Liver (tissue), 9 donors: Measurements from ENCODE around the gene BATF3. TPM values are rescaled to one million over a fixed set of nuclear protein-coding genes. Genes with fewer than 3 reads are reported as not detected.

Source experiments
- DNase-seq: peaks from one replicate; pipeline ENCODE4 v3.0.0-alpha.2; 2017; ENCODE audit warnings: low spot score
- H3K27ac ChIP-seq, 2 donors: one replicate each; pipeline ENCODE4 v1.7.0; 2013; ENCODE audit warnings: inconsistent platforms in 2 of 2, low read length in 2 of 2, control low read depth in 1 of 2, low read depth in 1 of 2, mild to moderate bottlenecking in 1 of 2
- H3K27me3 ChIP-seq, 4 donors: one replicate each; pipeline versions ENCODE4 v1.6.1 to v1.7.0; 2013; ENCODE audit warnings: low read length in 3 of 4, inconsistent platforms in 1 of 4, mild to moderate bottlenecking in 1 of 4, moderate library complexity in 1 of 4; ENCODE audit not compliant: control insufficient read depth in 4 of 4, insufficient read depth in 4 of 4
- H3K36me3 ChIP-seq, 4 donors: one replicate each; pipeline versions ENCODE4 v1.6.1 to v1.7.0; 2013; ENCODE audit warnings: low read length in 3 of 4, mild to moderate bottlenecking in 3 of 4, low read depth in 1 of 4, moderate library complexity in 1 of 4; ENCODE audit not compliant: control insufficient read depth in 4 of 4, insufficient read depth in 3 of 4
- H3K4me1 ChIP-seq, 4 donors: one replicate each; pipeline versions ENCODE4 v1.6.1 to v1.7.0; 2013; ENCODE audit warnings: low read length in 3 of 4, mild to moderate bottlenecking in 3 of 4, moderate library complexity in 1 of 4; ENCODE audit not compliant: control insufficient read depth in 4 of 4, insufficient read depth in 4 of 4
- H3K4me3 ChIP-seq, 3 donors: one replicate each; pipeline versions ENCODE4 v1.6.1 to v1.7.0; 2013; ENCODE audit warnings: low read length in 3 of 3, control low read depth in 1 of 3, low read depth in 1 of 3, mild to moderate bottlenecking in 1 of 3
- H3K9ac ChIP-seq, 2 donors: one replicate each; pipeline ENCODE4 v1.7.0; 2013; ENCODE audit warnings: low read length in 2 of 2, mild to moderate bottlenecking in 2 of 2, moderate library complexity in 2 of 2, control low read depth in 1 of 2, low read depth in 1 of 2
- H3K9me3 ChIP-seq, 4 donors: one replicate each; pipeline versions ENCODE4 v1.6.1 to v1.7.0; 2013; ENCODE audit warnings: low read length in 3 of 4; ENCODE audit not compliant: control insufficient read depth in 4 of 4
- ATF3 ChIP-seq: IDR thresholded peaks from 2 replicates; pipeline ENCODE4 v1.6.1; 2016; ENCODE audit warnings: antibody characterized with exemption
- CTCF ChIP-seq: fragments of 150-350 bp; IDR thresholded peaks from 2 replicates; pipeline ENCODE4 v1.5.1; 2017; ENCODE audit warnings: improper control_type of control experiment, low read depth, low read length; ENCODE audit not compliant: missing input control
- EGR1 ChIP-seq, 2 donors: IDR thresholded peaks; 2 replicates each; pipeline ENCODE4 v1.6.1; 2016 to 2018; ENCODE audit warnings: antibody characterized with exemption in 2 of 2, low read depth in 2 of 2
- FOXA2 ChIP-seq: IDR thresholded peaks from 2 replicates; pipeline ENCODE4 v1.6.1; 2016; ENCODE audit warnings: antibody characterized with exemption
- GABPA ChIP-seq, 2 donors: IDR thresholded peaks in 1 of 2; conservative IDR thresholded peaks in 1 of 2; 2 replicates each; pipeline ENCODE4 v1.6.1; 2016; ENCODE audit warnings: antibody characterized with exemption in 2 of 2, mild to moderate bottlenecking in 1 of 2, moderate library complexity in 1 of 2
- HNF4A ChIP-seq, 2 donors: conservative IDR thresholded peaks; 2 replicates each; pipeline ENCODE4 v1.6.1; 2016; ENCODE audit warnings: antibody characterized with exemption in 2 of 2, mild to moderate bottlenecking in 2 of 2
- HNF4G ChIP-seq: IDR thresholded peaks from 2 replicates; pipeline ENCODE4 v1.6.1; 2016; ENCODE audit warnings: antibody characterized with exemption
- JUND ChIP-seq, 2 donors: IDR thresholded peaks; 2 replicates each; pipeline ENCODE4 v1.6.1; 2016; ENCODE audit warnings: antibody characterized with exemption in 2 of 2
- MAX ChIP-seq: IDR thresholded peaks from 2 replicates; pipeline ENCODE4 v1.6.1; 2016; ENCODE audit warnings: antibody characterized with exemption
- NR2F2 ChIP-seq: IDR thresholded peaks from 2 replicates; pipeline ENCODE4 v1.6.1; 2016; ENCODE audit warnings: antibody characterized with exemption
- RAD21 ChIP-seq, 2 donors: IDR thresholded peaks; 2 replicates each; pipeline ENCODE4 v1.6.1; 2016; ENCODE audit warnings: antibody characterized with exemption in 2 of 2, mild to moderate bottlenecking in 2 of 2
- REST ChIP-seq: IDR thresholded peaks from 2 replicates; pipeline ENCODE4 v1.6.1; 2016; ENCODE audit warnings: antibody characterized with exemption, mild to moderate bottlenecking
- RXRA ChIP-seq, 2 donors: IDR thresholded peaks; 2 replicates each; pipeline ENCODE4 v1.6.1; 2017 to 2018; ENCODE audit warnings: antibody characterized with exemption in 2 of 2, mild to moderate bottlenecking in 1 of 2
- SP1 ChIP-seq: IDR thresholded peaks from 2 replicates; pipeline ENCODE4 v1.6.1; 2018; ENCODE audit warnings: antibody characterized with exemption, mild to moderate bottlenecking
- TAF1 ChIP-seq: conservative IDR thresholded peaks from 2 replicates; pipeline ENCODE4 v1.6.1; 2016; ENCODE audit warnings: antibody characterized with exemption, mild to moderate bottlenecking
- WGBS: extraction: QIAGEN DNeasy Blood & Tissue Kit; methylation state at CpG from one replicate; pipeline ENCODE4 v1.1.7; 2013; 5-methylcytosine and 5-hydroxymethylcytosine counted together
- polyA plus RNA-seq, 2 donors: library from polyadenylated mRNA; stranded (reverse) in 1 of 2; unstranded in 1 of 2; fragments of 200-250 nt in 1 of 2; fragments of >200 nt in 1 of 2; fragmentation: Nextera tagmentation in 1 of 2; extraction: Ambion mirVana in 1 of 2; gene quantifications; one replicate each; pipeline versions ENCODE4 v1.2.1 to v1.2.3, GENCODE V29; 2013 to 2015
- total RNA-seq, 2 donors: library from RNA; depleted of rRNA; stranded (reverse); fragments of >200 nt; gene quantifications; one replicate each; pipeline ENCODE4 v1.2.3, GENCODE V29; 2014
- TF ChIP-seq, protein P1 (sequence below): IDR thresholded peaks from 2 replicates; pipeline ENCODE4 v1.6.1; 2016; ENCODE audit warnings: antibody characterized with exemption
- donor health status: healthy.
- donor health status: healthy.
- donor health status: healthy.
- donor health status: healthy.
- donor health status: healthy.

The BATF3 gene
- total and polyA plus RNA-seq, 4 donors = 0.65 to 1.0 (median 0.91) TPM

DNA sequence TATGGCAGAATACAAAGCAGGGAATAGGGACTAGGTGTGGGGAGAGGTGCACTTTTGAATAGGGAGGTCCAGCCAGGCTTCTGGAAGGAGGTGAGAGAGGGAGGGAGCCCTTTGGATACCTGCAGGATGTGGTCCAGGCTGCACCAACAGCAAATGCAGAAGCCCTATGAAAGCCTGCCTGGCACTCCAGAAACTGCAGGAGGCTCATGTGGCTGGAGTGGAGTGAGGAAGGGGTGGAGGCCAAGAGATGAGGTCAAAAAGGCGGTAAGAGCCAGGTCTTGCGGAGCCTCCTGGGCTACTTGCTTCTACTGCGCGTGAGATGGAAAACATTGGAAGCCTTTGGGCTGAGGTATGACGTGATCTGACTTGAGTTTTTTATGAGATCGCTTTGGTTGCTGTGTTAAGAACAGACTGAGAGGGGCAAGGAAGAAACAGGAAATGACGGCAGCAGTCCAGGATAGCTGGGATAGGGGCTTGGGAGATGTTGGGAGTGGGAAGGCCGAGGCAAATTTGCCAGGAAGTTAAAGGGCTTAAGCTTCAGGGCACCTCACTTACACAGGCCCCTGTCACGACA, 4.4 kb upstream of the BATF3 start:
- Histone ChIP-seq H3K27me3 (no peaks in the 10 kb centered on the region), H3K36me3 (no peaks in the 10 kb centered on the region), H3K4me3 (no peak overlapping the region), H3K9me3 (no peaks in the 10 kb centered on the region), H3K9ac (no peak overlapping the region), H3K4me1 (peaks cover 12 to 17% (median 13%) of the 10 kb centered on the region in 4 donors), H3K27ac (no peak overlapping the region)
- DNase-seq = no peak
- WGBS = 92% methylated on average over 9 of the region's 9 CpGs
- TF ChIP-seq RXRA (IDR thresholded peaks at IDR 0.05) (no peak), CTCF (no peak), NR2F2 (no peak), HNF4G (no peak), HNF4A (conservative IDR thresholded peaks at IDR 0.05) (no peak), REST (no peak), FOXA2 (no peak), RAD21 (IDR thresholded peaks at IDR 0.05) (no peak), MAX (no peak), SP1 (no peak), GABPA (IDR thresholded peaks at IDR 0.05 in 1 of 2, conservative IDR thresholded peaks at IDR 0.05 in 1 of 2) (no peak), TAF1 (no peak), EGR1 (IDR thresholded peaks at IDR 0.05; ENCODE audit: low read depth in 2 of 2) (no peak), JUND (IDR thresholded peaks at IDR 0.05) (no peak), ATF3 (no peak)
- TF ChIP-seq, protein P1, sequence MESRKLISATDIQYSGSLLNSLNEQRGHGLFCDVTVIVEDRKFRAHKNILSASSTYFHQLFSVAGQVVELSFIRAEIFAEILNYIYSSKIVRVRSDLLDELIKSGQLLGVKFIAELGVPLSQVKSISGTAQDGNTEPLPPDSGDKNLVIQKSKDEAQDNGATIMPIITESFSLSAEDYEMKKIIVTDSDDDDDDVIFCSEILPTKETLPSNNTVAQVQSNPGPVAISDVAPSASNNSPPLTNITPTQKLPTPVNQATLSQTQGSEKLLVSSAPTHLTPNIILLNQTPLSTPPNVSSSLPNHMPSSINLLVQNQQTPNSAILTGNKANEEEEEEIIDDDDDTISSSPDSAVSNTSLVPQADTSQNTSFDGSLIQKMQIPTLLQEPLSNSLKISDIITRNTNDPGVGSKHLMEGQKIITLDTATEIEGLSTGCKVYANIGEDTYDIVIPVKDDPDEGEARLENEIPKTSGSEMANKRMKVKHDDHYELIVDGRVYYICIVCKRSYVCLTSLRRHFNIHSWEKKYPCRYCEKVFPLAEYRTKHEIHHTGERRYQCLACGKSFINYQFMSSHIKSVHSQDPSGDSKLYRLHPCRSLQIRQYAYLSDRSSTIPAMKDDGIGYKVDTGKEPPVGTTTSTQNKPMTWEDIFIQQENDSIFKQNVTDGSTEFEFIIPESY = no peak
